ENCODE measurements around the gene HTR1B. TPM values are rescaled to one million over a fixed set of nuclear protein-coding genes. Genes with fewer than 3 reads are reported as not detected.

HTR1B gene
- total RNA-seq = not detected
- long read RNA-seq = 0 reads

DNA sequence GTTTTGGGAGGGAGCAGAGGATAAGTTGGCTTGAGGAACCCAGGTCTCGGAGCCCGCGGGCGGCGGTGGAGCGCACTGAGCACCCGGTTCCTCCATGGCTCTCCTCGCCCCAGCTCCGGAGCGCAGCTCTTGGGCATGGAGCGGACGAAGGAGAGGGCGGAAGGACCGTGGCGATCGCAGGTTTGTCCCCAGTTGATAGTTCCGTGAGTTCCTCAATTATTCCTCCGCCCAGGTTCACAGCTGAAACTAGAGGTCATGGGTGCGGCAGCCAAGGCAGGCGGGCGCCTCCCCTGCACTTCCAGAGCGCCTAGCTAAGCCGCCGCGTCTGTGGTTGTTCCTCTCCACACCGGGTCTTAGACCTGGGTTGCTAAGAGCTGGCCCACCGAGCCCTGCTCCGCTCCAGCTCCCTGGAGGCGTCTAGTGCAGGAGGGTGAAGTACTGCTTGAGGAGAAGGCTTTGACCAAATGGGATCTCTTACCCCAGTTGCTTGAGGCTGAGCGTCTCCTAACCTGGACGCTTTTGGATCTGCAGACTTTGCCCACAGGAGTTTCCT is at the start of gene HTR1B:
Gene HTR1B (minus strand): TSS at position 184 of the 553 bp plus-strand sequence. CDS start 88 bp downstream, at position 96.
- H3K9me3 ChIP-seq (replicated peaks) = no peaks in the 10 kb centered on the region
- H3K4me3 ChIP-seq = peak within 1 kb of the TSS; percentile 66
- no peak for DNase-seq
- H3K27ac ChIP-seq (replicated peaks) = no peak within 1 kb of the TSS
- intact Hi-C loops (cut with micrococcal nuclease) = no loop called here
- TF ChIP-seq, protein P1, sequence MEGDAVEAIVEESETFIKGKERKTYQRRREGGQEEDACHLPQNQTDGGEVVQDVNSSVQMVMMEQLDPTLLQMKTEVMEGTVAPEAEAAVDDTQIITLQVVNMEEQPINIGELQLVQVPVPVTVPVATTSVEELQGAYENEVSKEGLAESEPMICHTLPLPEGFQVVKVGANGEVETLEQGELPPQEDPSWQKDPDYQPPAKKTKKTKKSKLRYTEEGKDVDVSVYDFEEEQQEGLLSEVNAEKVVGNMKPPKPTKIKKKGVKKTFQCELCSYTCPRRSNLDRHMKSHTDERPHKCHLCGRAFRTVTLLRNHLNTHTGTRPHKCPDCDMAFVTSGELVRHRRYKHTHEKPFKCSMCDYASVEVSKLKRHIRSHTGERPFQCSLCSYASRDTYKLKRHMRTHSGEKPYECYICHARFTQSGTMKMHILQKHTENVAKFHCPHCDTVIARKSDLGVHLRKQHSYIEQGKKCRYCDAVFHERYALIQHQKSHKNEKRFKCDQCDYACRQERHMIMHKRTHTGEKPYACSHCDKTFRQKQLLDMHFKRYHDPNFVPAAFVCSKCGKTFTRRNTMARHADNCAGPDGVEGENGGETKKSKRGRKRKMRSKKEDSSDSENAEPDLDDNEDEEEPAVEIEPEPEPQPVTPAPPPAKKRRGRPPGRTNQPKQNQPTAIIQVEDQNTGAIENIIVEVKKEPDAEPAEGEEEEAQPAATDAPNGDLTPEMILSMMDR (IDR thresholded peaks at IDR 0.05; ENCODE audit: borderline replicate concordance) = no peak
- H3K36me3 ChIP-seq = no peaks in the 10 kb centered on the region
- H3K27me3 ChIP-seq (ENCODE audit: low read depth) = peaks cover 71% of the 10 kb centered on the region
- peaks cover 38% of the 10 kb centered on the region for H3K4me1 ChIP-seq

DNA sequence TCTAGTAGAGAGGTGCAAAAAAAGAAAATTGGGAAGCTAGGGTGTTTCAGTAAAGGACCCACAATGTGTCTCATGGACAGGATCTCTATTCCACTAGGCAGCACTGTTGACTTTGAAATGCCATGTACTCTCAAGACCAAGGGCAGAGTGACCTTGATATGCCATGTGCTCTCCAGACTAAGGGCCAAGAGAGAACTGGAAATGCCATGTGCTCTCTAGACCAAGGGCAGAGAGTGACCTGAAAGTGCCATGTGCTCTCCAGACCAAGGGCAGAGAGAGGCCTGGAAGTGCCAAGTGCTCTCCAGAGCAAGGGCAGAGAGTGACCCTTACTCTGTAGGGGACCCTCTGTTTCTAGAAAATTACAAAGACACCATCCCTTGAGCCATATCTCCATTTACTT is 49.3 kb upstream of the HTR1B start:
- H3K27me3 ChIP-seq (ENCODE audit: low read depth) = no peaks in the 10 kb centered on the region
- TF ChIP-seq, protein P1 (IDR thresholded peaks at IDR 0.05; ENCODE audit: borderline replicate concordance) = no peak
- no peaks in the 10 kb centered on the region for H3K4me1 ChIP-seq
- no peak overlapping the region for H3K4me3 ChIP-seq
- no peaks in the 10 kb centered on the region for H3K36me3 ChIP-seq
- intact Hi-C loops (cut with micrococcal nuclease) = no loop called here
- no peak for DNase-seq
- no peak overlapping the region for H3K27ac ChIP-seq (replicated peaks)
- H3K9me3 ChIP-seq (replicated peaks) = peaks cover 54% of the 10 kb centered on the region

- H3K36me3 ChIP-seq = no peaks in the 10 kb centered on the region
- TF ChIP-seq, protein P1 (IDR thresholded peaks at IDR 0.05; ENCODE audit: borderline replicate concordance) = no peak
- no peak for DNase-seq
- H3K27ac ChIP-seq (replicated peaks) = no peak overlapping the region
- H3K4me1 ChIP-seq = no peaks in the 10 kb centered on the region
- H3K27me3 ChIP-seq (ENCODE audit: low read depth) = no peaks in the 10 kb centered on the region
- peaks cover 54% of the 10 kb centered on the region for H3K9me3 ChIP-seq (replicated peaks)
- H3K4me3 ChIP-seq = no peak overlapping the region
- intact Hi-C loops (cut with micrococcal nuclease) = no loop called here
Measured at GRCh38 chr6:77511860-77512259, 48.6 kb upstream of the HTR1B start.

DNA sequence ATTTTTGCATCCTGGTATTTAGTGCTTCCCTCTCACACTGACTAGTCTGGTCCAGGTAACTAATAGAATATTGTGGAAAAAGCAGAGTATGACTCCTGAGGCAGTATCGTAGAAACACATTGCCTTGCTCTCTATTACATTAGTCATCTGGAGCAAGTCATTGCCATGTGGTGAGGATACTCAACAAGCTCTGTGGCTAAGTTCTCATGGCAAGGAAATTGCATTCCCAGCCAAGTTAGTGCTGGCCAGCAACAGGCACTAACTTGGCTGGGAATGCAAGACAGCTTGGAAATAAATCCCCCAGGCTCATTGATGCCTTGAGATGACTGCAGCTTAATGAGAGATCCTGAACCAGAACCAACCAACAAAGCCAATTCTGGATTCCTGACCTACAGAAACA is 39.7 kb upstream of the HTR1B start:
- H3K36me3 ChIP-seq = no peaks in the 10 kb centered on the region
- H3K27ac ChIP-seq (replicated peaks) = no peak overlapping the region
- no peak overlapping the region for H3K4me3 ChIP-seq
- H3K9me3 ChIP-seq (replicated peaks) = no peaks in the 10 kb centered on the region
- TF ChIP-seq, protein P1 (IDR thresholded peaks at IDR 0.05; ENCODE audit: borderline replicate concordance) = no peak
- no peak for DNase-seq
- H3K27me3 ChIP-seq (ENCODE audit: low read depth) = no peaks in the 10 kb centered on the region
- intact Hi-C loops (cut with micrococcal nuclease) = no loop called here
- no peaks in the 10 kb centered on the region for H3K4me1 ChIP-seq

DNA sequence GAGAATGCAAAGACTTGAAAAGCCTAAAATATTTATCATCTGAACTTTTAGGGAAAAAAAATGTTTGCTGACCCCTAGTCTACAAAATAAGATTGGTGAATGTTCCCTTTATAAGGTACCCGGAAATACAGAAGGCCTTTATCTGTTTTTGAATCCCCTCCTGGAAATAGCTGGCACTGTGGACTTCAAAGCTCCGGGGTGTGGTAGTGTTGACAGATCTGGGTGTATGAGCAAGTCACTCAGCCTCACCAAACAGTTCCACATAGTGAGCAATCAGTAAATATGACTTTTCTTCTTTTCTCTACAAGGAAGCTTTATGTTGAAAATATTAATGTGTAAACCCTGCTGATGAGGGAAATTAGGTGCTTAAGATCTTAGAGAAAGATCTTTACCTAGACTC is 29.2 kb upstream of the HTR1B start:
- H3K27ac ChIP-seq (replicated peaks) = no peak overlapping the region
- H3K4me3 ChIP-seq = no peak overlapping the region
- H3K27me3 ChIP-seq (ENCODE audit: low read depth) = no peaks in the 10 kb centered on the region
- H3K9me3 ChIP-seq (replicated peaks) = no peaks in the 10 kb centered on the region
- no peaks in the 10 kb centered on the region for H3K36me3 ChIP-seq
- TF ChIP-seq, protein P1 (IDR thresholded peaks at IDR 0.05; ENCODE audit: borderline replicate concordance) = no peak
- intact Hi-C loops (cut with micrococcal nuclease) = no loop called here
- no peaks in the 10 kb centered on the region for H3K4me1 ChIP-seq
- no peak for DNase-seq

Data from left ventricle myocardium inferior (tissue), 1 donor.